ENCODE data around the gene UNC93B1.

The UNC93B1 gene

GRCh38 chr11:68028802-68029545, 25.1 kb upstream of the UNC93B1 start:
- TF ChIP-seq TEAD4 (IDR thresholded peaks at IDR 0.05) = no peak

- TF ChIP-seq ZBTB7A (IDR thresholded peaks at IDR 0.05; ENCODE audit: low read depth) (peak; percentile 33; the same call in 1 of the 2 replicates), CEBPB (IDR thresholded peaks at IDR 0.05) (no peak)
Observed at GRCh38 chr11:68027667-68028066, 23.8 kb upstream of the UNC93B1 start.

GRCh38 chr11:68026391-68027105, 22.7 kb upstream of the UNC93B1 start:
- TF ChIP-seq EP300 (IDR thresholded peaks at IDR 0.05; ENCODE audit: borderline replicate concordance) (no peak), RAD21 (IDR thresholded peaks at IDR 0.05; ENCODE audit: low read depth) (no peak)

GRCh38 chr11:68025047-68025446, 21.1 kb upstream of the UNC93B1 start:
- no peak for TF ChIP-seq RAD21 (IDR thresholded peaks at IDR 0.05; ENCODE audit: low read depth)

GRCh38 chr11:68024508-68024907, 20.6 kb upstream of the UNC93B1 start:
- TF ChIP-seq CREB1 (IDR thresholded peaks at IDR 0.05; ENCODE audit: low read depth) (no peak), CEBPB (IDR thresholded peaks at IDR 0.05) (no peak), NFIC (IDR thresholded peaks at IDR 0.05) (no peak), REST (IDR thresholded peaks at IDR 0.05; ENCODE audit: low read depth) (no peak), FOXM1 (IDR thresholded peaks at IDR 0.05; ENCODE audit: borderline replicate concordance, low read depth) (no peak), RAD21 (IDR thresholded peaks at IDR 0.05; ENCODE audit: low read depth) (no peak), ZBTB7A (IDR thresholded peaks at IDR 0.05; ENCODE audit: low read depth) (no peak), TEAD4 (IDR thresholded peaks at IDR 0.05) (no peak), EGR1 (IDR thresholded peaks at IDR 0.05) (no peak), USF1 (IDR thresholded peaks at IDR 0.05) (no peak), YY1 (IDR thresholded peaks at IDR 0.05; ENCODE audit: low read depth) (no peak), TAF1 (IDR thresholded peaks at IDR 0.05; ENCODE audit: low read depth) (no peak), MAX (IDR thresholded peaks at IDR 0.05) (no peak), TCF12 (IDR thresholded peaks at IDR 0.05; ENCODE audit: low read depth) (no peak), EP300 (IDR thresholded peaks at IDR 0.05; ENCODE audit: borderline replicate concordance) (no peak)

GRCh38 chr11:68022531-68022930, 18.6 kb upstream of the UNC93B1 start:
- TF ChIP-seq RAD21 (IDR thresholded peaks at IDR 0.05; ENCODE audit: low read depth) (no peak), EGR1 (IDR thresholded peaks at IDR 0.05) (no peak), TAF1 (IDR thresholded peaks at IDR 0.05; ENCODE audit: low read depth) (no peak), USF1 (IDR thresholded peaks at IDR 0.05) (no peak)

GRCh38 chr11:68021167-68021787, 17.4 kb upstream of the UNC93B1 start:
- TF ChIP-seq CEBPB (IDR thresholded peaks at IDR 0.05) (no peak), RAD21 (IDR thresholded peaks at IDR 0.05; ENCODE audit: low read depth) (peak; percentile 85), TAF1 (IDR thresholded peaks at IDR 0.05; ENCODE audit: low read depth) (0 out of 2 replicates have a peak, but pooled peaks have one; percentile 12), TCF12 (IDR thresholded peaks at IDR 0.05; ENCODE audit: low read depth) (no peak), MAX (IDR thresholded peaks at IDR 0.05) (no peak), EGR1 (IDR thresholded peaks at IDR 0.05) (peak; percentile 34; the same call in 1 of the 2 replicates), TEAD4 (IDR thresholded peaks at IDR 0.05) (no peak)

GRCh38 chr11:68020575-68020974, 16.7 kb upstream of the UNC93B1 start:
- TF ChIP-seq TCF12 (IDR thresholded peaks at IDR 0.05; ENCODE audit: low read depth) (no peak), CREB1 (IDR thresholded peaks at IDR 0.05; ENCODE audit: low read depth) (no peak), CEBPB (IDR thresholded peaks at IDR 0.05) (no peak), MAX (IDR thresholded peaks at IDR 0.05) (no peak), FOXM1 (IDR thresholded peaks at IDR 0.05; ENCODE audit: borderline replicate concordance, low read depth) (no peak), EGR1 (IDR thresholded peaks at IDR 0.05) (no peak), TAF1 (IDR thresholded peaks at IDR 0.05; ENCODE audit: low read depth) (no peak)

All from Ishikawa (cell line).